ENCODE data around the gene ELFN1.

ELFN1 gene

DNA sequence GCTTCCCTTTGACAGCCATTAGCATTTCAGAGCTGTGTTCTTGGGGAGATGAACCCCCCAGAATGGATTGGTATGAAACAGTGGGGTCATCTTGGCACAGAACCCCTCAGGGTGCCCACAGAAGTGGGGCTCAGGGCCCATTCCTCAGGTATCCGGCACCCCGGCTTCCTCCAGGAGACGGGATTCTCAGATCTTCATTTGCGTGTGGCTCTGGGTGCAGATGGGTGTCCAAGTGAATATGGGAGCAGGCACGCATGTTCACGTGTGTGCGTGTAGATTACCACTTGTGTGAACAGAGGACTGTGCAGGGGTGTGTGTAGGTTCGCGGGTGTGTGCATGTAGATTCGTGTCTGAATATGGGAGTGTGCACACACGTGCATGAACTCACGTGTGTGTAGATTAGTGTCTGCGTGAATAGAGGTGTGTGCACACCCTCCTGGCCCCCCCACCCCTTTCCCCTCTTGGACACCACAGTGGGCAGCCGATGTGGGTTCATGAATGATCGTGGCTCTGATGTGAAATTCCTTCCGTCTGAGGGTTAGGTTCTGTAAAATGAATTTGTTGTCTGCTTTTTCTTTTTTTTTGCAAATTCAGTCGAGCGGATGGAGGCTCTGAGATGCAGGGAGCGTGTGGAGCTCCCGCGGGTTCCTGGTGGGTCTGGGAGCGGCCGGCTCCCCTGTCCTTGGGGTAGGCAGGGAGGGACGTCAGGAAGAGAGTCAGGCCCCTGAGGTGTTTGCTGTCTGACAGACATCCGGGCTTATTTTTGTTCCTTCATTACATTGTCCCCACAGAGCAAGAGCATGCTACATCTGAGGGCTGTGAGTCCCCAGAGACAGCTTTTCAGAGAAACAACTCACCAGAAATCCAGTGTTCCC lies 7.4 kb downstream of the ELFN1 start:
- no peak for DNase-seq

DNA sequence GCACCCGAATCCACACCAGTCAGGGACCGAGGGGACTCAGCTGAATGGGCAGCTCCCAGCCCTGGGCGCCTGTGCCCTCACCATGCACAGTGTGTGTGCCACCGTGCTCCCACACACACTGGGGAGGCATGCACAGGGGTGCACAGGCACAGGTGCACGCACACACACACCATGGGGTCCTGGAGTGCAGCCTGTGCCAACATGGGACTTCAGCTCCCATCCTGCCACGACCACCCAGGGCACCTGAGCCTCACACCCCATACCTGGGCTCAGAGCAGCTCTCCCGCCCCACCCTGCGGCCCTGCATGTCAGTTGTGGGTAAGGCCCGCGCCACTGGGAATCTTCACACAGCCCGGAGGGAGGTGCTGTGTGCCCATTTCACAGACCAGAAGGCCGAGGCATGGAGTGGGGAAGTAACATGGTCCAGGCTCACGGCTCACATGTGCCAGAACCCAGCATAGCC lies 8.0 kb downstream of the ELFN1 start:
- no peak for DNase-seq

DNA sequence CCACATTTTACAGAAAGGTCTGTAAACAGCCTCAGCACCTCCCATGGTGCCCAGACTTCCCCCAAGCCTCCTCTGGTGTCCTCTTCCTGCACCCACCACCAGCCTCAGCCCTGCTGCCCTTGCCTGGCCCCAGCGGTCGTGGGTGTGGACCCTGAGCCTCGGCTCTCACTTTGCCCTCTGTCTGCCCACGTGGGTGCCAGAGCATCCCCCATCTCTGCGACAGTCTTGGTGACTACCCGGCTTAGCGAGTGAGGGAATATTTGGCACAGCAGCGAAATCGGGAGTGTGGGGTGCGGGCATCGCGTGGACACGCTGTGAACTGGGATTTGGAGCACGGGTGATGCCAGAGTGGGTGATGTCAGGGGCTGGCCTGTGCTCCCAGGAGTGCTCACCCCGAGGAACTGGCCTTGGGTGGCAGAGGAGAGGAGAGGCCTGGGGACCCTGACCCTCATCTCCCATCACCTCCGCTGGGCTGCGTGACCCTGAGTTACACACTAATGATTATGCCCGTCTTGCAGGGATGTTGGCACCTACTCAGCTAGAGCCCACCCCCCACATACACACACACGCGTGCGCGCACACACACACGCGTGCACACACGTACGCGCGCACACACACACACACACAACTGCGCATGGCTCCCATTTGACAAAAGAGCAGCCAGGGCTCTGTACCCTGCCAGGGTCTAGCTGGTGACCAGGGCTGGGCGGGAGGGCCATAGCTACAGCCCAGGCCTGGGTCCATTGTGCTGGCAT lies 8.7 kb downstream of the ELFN1 start:
- no peak for DNase-seq

DNA sequence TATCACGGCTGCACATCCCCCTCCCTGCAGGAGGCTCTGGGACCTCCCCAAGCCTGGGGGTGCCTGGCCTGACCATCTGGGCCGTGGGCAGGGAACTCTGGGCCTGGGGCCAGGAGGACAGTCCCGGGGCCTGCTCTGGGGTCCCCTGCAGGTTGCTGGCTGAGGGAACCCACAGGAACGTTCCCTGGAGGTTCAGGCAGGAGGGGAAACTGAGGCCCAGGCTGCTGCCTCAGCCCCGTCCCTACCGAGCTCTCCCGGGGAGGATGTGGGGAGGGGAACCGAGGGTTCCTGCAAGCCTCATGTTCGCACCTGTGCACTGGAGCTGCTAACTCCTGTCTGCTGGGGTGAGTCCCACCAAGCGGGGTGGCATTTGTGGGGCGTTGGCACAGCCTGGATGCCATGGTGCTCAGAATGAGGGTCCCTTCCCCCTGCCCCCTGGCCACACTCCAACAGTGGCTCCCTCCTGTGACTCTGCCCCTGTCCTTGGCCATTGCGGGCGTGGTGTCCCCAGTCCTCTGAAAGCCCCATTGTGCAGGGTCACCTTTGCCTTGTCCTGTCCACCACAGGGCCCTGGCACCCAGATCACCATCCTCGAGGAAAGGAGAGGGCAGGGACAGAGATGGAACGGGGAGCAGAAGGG lies 9.4 kb downstream of the ELFN1 start:
- no peak for DNase-seq

DNA sequence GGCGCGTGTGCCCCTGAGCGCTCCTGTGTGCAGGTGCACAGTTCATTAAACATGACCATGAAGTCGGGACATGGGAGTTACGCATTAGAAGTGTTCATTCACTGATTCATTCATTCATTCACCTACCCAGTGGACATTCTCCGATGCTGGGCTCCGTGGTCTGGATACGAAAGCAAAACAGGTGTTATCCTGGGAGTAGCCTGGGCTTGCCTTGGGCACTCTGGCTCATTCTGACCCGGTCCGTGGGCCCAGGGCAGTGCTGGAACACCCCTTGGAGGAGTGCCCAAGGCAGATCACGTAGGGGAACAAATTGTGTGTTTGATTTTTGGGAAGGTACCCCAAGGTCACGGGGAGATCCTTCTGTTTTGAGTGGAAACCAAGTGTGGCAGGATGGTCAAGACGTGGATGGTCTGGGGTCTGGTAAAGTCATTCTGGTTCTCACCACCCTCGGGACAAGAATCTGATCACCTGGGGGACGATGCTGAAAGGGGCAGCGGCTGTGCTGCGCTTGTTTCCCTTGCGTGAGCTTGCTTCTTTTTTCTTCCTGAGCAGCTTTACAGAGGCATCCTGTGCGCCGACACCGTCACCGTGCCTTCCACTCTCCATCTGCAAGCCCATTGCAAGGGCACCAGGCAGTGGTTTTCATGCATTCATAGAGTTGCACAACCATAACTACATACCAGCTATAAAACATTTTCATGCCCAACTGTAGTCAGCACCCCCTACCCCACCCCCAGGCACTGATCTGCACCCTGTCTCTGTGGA lies 10.1 kb downstream of the ELFN1 start:
- DNase-seq: no peak

DNA sequence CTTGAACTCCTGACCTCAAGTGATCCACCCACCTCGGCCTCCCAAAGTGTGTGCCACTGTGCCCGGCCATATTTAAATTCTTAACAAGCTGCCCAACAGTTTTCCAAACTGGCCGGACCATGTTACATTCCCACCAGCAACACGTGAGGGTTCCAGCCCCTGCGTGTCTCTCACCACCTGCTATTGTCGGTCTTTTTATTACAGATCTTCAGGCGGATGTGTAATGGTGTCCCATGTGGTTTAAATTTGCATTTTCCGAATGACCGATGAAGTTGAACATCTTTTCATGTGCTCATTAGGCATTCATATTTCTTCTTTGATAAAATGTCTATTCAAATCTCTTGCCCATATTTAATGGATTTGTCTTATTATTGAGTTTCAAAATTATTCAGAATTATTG lies 11.5 kb downstream of the ELFN1 start:
- DNase-seq: no peak

DNA sequence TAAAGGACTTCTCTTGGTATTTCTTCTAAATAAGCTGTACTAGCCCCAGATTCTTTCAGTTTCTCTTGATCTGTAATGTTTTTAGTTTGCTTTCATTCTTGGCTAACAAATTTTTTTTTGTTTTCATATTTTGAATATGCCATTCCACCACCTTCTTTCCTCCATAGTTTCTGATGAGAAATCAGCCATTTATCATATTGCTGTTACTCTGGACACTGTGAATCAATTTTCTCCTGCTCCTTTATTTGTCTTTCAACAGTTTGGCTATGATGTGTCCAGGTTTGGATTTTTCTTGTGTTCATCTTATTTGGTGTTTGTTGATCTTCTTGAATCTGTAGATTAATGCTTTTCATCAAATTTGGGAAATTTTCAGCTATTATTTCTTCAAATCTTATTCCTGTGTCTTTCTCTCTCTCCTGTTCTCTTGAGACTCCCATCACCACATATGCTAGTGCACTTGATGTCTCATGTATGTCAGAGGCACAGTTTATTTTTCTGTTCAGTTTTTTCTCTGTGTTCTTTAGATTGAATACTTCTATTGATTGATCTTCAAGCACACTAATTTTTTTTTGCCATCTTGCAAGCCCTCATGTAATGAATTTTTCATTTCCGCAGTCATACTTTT lies 15.0 kb downstream of the ELFN1 start:
- no peak for DNase-seq

DNA sequence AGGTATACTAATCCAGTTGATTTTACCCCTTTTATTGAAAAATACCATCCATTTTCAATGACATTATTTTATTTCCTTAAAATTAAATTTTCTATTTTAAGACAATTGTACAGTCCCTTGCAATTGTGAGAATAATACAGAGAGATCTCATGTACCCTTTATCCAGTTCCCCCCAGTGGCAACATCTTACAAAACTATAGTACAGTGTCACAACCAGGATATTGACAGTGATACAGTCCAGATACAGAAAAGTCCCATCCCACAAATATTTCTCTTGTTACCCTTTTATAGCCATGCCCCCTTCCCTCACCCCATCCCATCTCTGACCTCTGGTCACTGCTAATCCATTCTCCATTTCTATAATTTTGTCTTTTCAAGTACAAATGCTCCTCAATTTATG lies 18.5 kb downstream of the ELFN1 start:
- DNase-seq: no peak

DNA sequence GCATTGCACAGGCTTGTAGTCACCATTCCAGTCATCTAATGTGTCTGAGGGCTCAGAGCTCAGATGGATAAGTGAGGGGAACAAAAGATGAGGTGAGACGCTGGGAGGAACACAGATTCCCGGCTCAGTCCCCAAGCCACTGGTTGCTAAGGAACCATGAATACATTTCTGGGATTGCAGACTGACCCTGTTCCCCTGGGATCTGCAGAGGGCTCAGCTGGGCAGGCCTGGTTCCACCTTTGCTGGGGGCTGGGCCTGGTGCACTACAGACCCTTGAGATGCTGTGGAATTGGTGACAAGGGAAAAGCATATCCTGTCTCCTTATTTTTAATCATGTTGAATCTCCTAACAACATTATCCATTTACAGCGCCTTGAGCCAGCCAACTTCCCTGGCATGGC lies 19.2 kb downstream of the ELFN1 start:
- no peak for DNase-seq

DNA sequence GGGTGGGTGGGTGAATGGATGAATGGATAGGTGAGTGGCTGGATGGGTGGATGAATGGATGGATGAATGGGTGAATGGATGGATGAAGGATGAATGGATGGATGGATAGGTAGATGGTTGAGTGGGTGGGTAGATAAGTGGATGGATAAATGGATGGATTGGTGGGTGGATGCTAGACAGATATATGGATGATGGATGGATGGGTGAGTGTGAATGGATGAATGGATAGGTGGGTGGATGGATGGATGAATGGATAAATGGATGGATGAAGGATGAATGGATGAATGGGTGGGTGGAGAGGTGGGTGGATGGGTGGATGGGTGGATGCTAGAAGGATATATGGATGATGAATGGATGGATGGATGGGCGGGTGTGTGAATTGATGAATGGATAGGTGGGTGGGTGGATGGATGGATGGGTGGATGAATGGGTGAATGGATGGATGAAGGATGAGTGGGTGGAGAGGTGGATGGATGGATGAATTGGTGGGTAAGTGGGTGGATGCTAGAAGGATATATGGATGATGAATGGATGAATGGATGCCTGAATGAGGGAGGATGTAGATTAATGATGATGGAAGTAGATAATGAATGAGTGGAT lies 20.4 kb downstream of the ELFN1 start:
- no peak for DNase-seq

DNA sequence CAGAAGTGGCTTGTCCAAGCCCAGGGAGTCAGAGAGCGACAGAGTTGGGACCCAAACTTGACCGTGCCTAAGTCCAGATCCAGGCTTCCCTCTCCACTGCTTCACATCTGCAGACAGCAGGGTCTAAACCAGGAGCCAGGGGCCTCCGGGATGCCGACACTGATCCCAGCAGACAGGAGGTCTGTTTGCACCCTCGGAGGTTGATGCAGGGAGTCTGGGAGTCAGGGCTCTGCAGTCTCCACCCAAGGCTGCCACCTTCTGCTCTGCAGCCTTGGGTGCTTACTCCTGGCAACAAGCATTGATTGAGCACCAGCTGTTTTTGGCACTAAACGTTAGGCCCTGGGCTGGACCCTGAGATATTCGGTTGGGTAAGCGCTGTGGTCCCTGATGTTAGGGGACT lies 21.0 kb downstream of the ELFN1 start:
- DNase-seq: no peak

DNA sequence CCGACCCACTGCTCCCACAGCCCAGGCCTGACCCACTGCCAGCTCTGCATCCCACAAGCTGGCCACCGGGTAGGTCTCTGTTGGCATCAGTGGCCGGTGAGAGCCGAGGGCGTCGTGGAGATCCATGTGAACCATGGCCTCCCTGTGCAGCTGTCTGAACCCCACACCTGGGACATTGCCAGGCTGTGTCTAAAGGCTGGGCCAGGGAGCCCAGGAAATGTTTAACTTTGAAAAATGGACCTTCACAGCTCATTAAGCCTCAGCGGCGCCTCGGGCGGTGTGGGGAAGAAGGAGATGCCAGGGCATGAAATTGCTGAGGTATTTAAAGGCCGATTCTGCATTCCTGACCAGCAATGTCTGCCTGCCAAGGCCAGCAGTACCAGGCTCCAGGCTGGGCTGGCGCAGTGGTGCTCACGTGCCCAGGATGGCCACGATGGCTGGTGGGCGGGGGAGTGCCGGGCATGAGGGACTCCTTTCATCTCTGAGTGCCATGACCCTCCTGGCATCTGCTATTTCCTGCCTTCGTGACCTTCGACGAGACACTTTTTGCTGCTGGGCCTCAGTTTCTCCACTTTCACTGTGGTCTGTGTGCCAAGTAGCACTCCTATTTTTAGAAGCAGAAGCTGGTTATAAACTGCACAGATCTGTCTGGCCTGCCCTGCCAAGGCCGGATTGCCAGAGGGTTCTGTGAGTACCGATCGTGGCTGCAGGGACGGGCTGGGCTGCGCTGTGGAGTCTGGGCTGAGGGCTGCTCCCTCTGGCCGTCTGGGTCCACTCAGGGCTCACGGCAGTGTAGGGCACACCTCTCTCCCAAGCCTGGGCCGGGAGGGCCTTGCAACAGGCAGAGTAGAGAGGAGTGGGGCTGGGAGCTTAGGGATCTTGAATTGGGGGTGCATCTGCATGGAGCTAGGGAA lies 21.8 kb downstream of the ELFN1 start:
- no peak for DNase-seq

DNA sequence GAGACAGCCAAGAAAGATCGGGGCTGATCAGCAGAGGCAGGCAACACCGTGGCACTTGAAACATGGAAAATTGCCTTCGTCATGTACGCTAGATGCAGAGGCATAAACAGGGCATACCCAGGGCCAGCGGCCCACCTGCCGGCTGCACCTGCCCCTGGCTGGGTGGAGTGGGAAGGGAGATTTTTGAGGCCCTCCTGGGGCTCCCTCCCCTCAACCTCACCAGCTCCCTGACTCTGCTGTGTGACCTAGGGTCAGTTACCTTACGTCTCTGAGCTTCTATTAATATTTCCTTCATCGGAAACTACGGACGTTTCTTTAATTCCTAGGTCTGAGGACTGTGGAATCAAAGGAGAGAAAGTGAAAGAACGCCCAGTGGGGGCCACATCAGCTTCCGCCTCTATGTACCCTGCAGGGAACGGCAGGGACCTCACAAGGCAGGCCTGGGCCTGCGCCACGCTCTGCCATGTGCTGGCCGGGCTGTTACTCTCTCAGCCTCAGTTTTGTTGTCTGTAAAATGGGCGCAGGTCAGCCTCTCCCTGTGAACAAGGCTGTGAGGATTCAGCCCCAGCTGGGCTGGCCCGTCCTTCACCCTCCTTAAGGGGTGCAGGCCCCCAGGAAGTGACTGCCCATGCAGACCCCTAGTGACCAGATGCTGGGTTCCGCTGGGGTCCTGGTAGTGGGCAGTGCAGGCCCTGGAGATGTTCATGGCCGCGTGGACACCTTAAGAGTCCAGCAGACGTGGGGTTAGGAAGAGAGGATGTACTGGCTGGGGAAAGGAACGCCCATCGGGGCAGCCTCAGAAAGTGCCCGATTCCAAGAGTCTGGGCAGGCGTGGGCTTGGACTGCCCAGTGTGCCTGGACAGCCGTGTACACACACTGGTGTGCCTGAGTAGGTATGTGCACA lies 22.7 kb downstream of the ELFN1 start:
- no peak for DNase-seq

DNA sequence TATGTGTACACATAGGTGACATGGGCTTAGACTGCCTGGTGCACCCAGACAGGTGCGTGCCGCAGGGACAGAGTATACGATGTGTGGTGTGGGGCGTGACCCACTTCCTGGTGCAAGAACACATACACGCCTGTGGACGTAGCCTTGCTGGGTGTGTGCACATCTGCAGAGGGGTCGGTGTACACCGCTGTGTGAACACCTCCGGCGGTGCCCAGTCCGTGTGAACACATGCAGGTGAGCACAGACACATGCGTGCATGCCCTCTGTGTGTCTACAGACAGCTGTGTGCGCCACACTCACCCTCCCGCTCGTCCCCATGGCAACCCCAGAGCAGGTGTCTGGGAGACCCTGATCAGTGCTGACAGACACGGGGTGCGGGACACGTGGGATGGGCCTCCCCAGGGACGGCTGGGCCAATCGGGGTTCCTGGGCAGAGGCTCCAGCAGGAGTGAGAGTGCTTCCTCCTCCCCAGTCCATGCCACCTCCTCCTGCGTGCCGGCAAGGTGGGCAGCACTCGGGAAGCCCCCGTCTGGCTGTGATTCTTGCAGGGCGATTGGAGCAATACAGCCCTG lies 23.4 kb downstream of the ELFN1 start:
- no peak for DNase-seq

DNA sequence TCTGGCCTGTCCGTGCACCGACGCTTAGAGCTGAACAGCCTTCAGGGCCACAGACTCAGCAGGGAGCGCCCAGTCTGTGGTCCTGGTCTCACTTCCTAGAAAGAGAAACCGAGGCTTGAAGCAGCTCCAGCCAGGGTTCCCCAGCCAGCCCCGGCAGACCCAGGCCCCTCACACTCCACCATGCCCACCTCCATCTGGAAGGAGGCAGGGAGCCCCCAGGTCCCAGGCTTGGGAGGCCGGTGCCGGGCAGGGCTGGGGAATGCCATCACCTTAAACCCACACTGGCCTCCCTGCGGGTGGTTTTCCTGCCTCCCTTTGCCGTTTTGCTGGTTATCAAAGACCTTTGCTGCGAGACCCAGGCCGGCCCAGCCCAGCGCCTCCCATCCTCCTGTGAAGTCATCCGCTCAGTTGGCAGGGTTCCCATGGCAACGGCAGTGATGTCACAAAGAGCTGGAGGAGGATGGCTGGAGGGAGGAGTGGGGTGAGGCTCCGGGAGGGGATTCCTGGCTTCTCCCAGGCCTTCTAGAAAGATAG lies 24.0 kb downstream of the ELFN1 start:
- DNase-seq: no peak

DNA sequence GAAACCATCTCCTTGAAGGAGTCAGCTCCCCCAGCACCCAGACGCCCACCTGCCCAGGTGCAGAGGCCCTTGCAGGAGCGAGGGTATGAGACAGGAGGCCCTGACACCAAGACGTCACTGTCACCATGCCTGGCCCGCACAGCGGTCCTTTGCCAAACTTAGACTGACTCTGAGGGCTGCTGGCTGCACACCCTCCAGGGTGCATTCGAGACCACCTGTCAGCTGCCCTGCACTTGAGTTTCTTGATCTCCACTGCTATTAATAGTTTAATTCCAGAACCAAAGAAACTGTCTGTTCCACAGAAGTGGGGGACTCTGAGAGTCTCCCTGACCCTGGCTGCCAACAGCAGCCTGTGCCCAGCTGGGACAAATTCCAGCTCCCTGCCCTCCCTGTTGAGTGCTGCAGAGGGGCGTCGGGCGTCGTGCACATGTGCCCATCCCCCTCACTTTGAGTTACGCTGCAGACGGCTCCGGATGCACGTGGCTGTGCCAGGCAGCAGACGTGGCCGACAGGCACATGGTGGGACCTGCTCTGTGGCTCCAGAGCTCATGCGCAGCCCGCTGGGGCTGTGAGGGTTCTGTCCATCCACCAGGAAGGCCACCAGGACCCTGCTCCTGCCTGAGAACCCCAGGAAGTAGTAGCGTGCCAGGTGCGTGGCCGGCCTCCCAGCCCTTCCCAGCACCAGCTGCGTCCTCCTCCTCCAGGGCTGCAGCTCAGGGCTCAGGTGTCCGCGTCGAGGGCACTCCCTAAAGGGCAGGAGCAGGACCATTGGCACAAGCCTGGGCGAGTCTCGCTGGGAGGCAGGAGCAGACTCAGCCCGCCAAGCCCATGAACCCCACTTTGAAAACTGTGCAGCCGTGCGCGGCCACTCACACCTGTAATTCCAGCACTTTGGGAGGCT lies 24.8 kb downstream of the ELFN1 start:
- DNase-seq: peak; percentile 4

DNA sequence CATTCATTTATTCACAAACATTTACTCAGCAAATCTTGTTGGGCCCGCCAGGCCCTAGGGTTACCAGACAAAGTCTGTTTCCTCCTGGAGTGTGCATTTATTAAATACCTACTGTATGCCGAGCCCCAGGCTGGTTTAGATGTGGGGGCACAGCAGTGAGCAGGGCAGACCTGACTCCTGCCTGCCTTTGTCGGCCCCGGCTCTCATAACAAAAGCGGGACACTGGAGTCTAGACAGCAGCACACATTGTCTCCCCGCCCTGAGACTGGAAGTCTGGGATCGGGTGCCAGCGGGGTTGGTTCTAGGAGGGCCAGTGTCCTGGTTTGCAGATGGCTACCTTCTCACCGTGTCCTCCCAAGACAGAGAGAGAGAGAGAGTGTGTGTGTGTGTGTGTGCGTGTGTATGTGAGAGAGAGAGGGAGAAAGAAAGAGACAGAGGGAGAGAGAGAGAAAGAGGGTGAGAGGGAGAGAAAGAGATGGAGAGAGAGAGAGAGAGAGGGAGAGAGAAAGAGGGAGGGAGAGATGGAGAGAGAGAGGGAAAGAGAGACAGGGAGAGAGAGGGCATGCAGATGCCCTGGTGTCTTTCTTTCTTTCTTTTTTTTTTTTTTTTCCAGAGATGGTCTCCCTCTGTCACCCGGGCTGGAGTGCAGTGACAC lies 25.9 kb downstream of the ELFN1 start:
- peak; percentile 2 for DNase-seq

Data from activated naive CD4-positive, alpha-beta T cell treated with anti-CD3 and anti-CD28 coated beads, Interleukin-2, amount 50 U/mL, for 16 hours (primary cell).